Measurements from ENCODE around the gene CDK11A.
"Not testable (repeated sequence)": the region's sequence is repeated elsewhere in the genome, so short reads cannot be mapped to it uniquely, and the experiment has no call there.

The CDK11A gene

GRCh38 chr1:1726088-1726487 is 1.9 kb upstream of the CDK11A start:
- not testable (repeated sequence) for DNase-seq (ENCODE audit: low read depth in 2 of 3, low spot score in 1 of 3)

- DNase-seq (ENCODE audit: low read depth in 2 of 3, low spot score in 1 of 3) = no peak
Measured at GRCh38 chr1:1721201-1721600, 3.0 kb downstream of the CDK11A start.

- DNase-seq (ENCODE audit: low read depth in 2 of 3, low spot score in 1 of 3) = not testable (repeated sequence)
Measured at GRCh38 chr1:1715109-1715883, 8.9 kb downstream of the CDK11A start.

- not testable (repeated sequence) for DNase-seq (ENCODE audit: low read depth in 2 of 3, low spot score in 1 of 3)
Measured at GRCh38 chr1:1707897-1708296, 16.3 kb downstream of the CDK11A start.

GRCh38 chr1:1707241-1707640 is 16.9 kb downstream of the CDK11A start:
- DNase-seq (ENCODE audit: low read depth in 2 of 3, low spot score in 1 of 3) = not testable (repeated sequence)

GRCh38 chr1:1705623-1706022 is 18.5 kb downstream of the CDK11A start:
- not testable (repeated sequence) for DNase-seq (ENCODE audit: low read depth in 2 of 3, low spot score in 1 of 3)

- not testable (repeated sequence) for DNase-seq (ENCODE audit: low read depth in 2 of 3, low spot score in 1 of 3)
Measured at GRCh38 chr1:1704284-1704957, 19.7 kb downstream of the CDK11A start.

GRCh38 chr1:1703796-1704195 is 20.4 kb downstream of the CDK11A start:
- no peak for DNase-seq (ENCODE audit: low read depth in 2 of 3, low spot score in 1 of 3)

GRCh38 chr1:1702506-1702905 is 21.7 kb downstream of the CDK11A start:
- DNase-seq (ENCODE audit: low read depth in 2 of 3, low spot score in 1 of 3) = not testable (repeated sequence)

- not testable (repeated sequence) for DNase-seq (ENCODE audit: low read depth in 2 of 3, low spot score in 1 of 3)
Measured at GRCh38 chr1:1700557-1700956, 23.6 kb downstream of the CDK11A start.

GRCh38 chr1:1700067-1700466 is 24.1 kb downstream of the CDK11A start:
- not testable (repeated sequence) for DNase-seq (ENCODE audit: low read depth in 2 of 3, low spot score in 1 of 3)

GRCh38 chr1:1699061-1699460 is 25.1 kb downstream of the CDK11A start:
- not testable (repeated sequence) for DNase-seq (ENCODE audit: low read depth in 2 of 3, low spot score in 1 of 3)

- DNase-seq (ENCODE audit: low read depth in 2 of 3, low spot score in 1 of 3) = not testable (repeated sequence)
Measured at GRCh38 chr1:1697358-1698183, 26.6 kb downstream of the CDK11A start.

- DNase-seq (ENCODE audit: low read depth in 2 of 3, low spot score in 1 of 3) = not testable (repeated sequence)
Measured at GRCh38 chr1:1696431-1697357, 27.5 kb downstream of the CDK11A start.

GRCh38 chr1:1692714-1693647 is 31.2 kb downstream of the CDK11A start, which contains the start of gene SLC35E2B:
Gene SLC35E2B (minus strand): TSS chr1:1692795. CDS start chr1:1676699, 16,096 bp downstream.
- DNase-seq (ENCODE audit: low read depth in 2 of 3, low spot score in 1 of 3) = peak; percentile 66 to 96 (median 90)

- peak; percentile 23 to 61 (median 58) for DNase-seq (ENCODE audit: low read depth in 2 of 3, low spot score in 1 of 3)
Measured at GRCh38 chr1:1692324-1692713, 31.8 kb downstream of the CDK11A start.

GRCh38 chr1:1691443-1691842 is 32.7 kb downstream of the CDK11A start:
- DNase-seq (ENCODE audit: low read depth in 2 of 3, low spot score in 1 of 3) = not testable (repeated sequence)

GRCh38 chr1:1689526-1689925 is 34.6 kb downstream of the CDK11A start:
- DNase-seq (ENCODE audit: low read depth in 2 of 3, low spot score in 1 of 3) = not testable (repeated sequence)

GRCh38 chr1:1687846-1688245 is 36.3 kb downstream of the CDK11A start:
- no peak for DNase-seq (ENCODE audit: low read depth in 2 of 3, low spot score in 1 of 3)
